HG03095 (cell line): Measurements from ENCODE around the gene KRT83.
"Not testable (repeated sequence)": the region's sequence is repeated elsewhere in the genome, so short reads cannot be mapped to it uniquely, and the experiment has no call there.

Source experiments
- ATAC-seq: cut with Tn5 transposase; IDR thresholded peaks from one replicate; pipeline ENCODE4 v1.9.1; 2021; ENCODE audit warnings: moderate library complexity; ENCODE audit not compliant: unreplicated experiment

The KRT83 gene

GRCh38 chr12:52290483-52291134, 30.6 kb downstream of the KRT83 start:
- ATAC-seq = not testable (repeated sequence)

GRCh38 chr12:52287816-52288805, 33.1 kb downstream of the KRT83 start:
- peak; percentile 91 for ATAC-seq

- ATAC-seq = not testable (repeated sequence)
Observed at GRCh38 chr12:52286857-52287785, 34.1 kb downstream of the KRT83 start.

- ATAC-seq = no peak
Observed at GRCh38 chr12:52285851-52286530, 35.2 kb downstream of the KRT83 start.

GRCh38 chr12:52285172-52285745, 35.9 kb downstream of the KRT83 start:
- no peak for ATAC-seq

- no peak for ATAC-seq
Observed at GRCh38 chr12:52284562-52285171, 36.5 kb downstream of the KRT83 start.

- ATAC-seq = no peak
Observed at GRCh38 chr12:52280796-52281560, 40.2 kb downstream of the KRT83 start.

- ATAC-seq = no peak
Observed at GRCh38 chr12:52280319-52280795, 40.8 kb downstream of the KRT83 start.

- ATAC-seq = no peak
Observed at GRCh38 chr12:52279422-52280318, 41.5 kb downstream of the KRT83 start.

GRCh38 chr12:52278575-52279421, 42.4 kb downstream of the KRT83 start:
- ATAC-seq = peak; percentile 65

- ATAC-seq = no peak
Observed at GRCh38 chr12:52277486-52278245, 43.5 kb downstream of the KRT83 start.

GRCh38 chr12:52275686-52276085, 45.5 kb downstream of the KRT83 start:
- no peak for ATAC-seq

- ATAC-seq = no peak
Observed at GRCh38 chr12:52274521-52275120, 46.6 kb downstream of the KRT83 start, which contains the start of gene KRT86. Gene KRT86, plus strand, starts transcription at chr12:52274645. Its CDS starts 27,272 bp downstream, at chr12:52301917.

- ATAC-seq = no peak
Observed at GRCh38 chr12:52271158-52271557, 50.0 kb downstream of the KRT83 start.

GRCh38 chr12:52270541-52271070, 50.6 kb downstream of the KRT83 start:
- ATAC-seq = no peak
